Measurements from ENCODE around the gene OR10A2.

DNA sequence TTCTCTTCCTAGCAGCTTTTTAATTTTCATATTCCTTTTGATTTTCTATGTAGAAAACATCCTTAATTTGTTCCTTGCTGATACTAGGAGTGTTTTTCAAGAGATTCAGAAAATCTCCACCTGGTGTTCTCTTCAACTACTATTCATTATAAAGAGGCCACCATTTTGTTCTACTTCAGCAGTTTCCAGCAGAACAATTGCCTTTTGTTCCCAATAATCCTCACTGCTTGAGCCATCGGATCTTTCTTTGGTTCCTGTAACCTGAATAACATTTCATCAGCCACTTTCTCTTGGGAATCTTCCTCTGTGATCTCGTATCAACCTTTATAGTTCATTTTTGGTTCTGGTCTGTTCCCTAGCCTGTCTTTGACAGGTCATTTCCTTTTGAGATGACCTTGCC is 19.2 kb upstream of the OR10A2 start:
- TF ChIP-seq POLR2A (IDR thresholded peaks at IDR 0.05) = no peak
- TF ChIP-seq, protein P1, sequence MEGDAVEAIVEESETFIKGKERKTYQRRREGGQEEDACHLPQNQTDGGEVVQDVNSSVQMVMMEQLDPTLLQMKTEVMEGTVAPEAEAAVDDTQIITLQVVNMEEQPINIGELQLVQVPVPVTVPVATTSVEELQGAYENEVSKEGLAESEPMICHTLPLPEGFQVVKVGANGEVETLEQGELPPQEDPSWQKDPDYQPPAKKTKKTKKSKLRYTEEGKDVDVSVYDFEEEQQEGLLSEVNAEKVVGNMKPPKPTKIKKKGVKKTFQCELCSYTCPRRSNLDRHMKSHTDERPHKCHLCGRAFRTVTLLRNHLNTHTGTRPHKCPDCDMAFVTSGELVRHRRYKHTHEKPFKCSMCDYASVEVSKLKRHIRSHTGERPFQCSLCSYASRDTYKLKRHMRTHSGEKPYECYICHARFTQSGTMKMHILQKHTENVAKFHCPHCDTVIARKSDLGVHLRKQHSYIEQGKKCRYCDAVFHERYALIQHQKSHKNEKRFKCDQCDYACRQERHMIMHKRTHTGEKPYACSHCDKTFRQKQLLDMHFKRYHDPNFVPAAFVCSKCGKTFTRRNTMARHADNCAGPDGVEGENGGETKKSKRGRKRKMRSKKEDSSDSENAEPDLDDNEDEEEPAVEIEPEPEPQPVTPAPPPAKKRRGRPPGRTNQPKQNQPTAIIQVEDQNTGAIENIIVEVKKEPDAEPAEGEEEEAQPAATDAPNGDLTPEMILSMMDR (IDR thresholded peaks at IDR 0.05) = no peak
- TF ChIP-seq EP300 (IDR thresholded peaks at IDR 0.05) = no peak
